Body of pancreas (tissue), 4 donors: ENCODE data around the gene SLC7A6. TPM values are rescaled to one million over a fixed set of nuclear protein-coding genes. Genes with fewer than 3 reads are reported as not detected.

Experiments used
- ATAC-seq: fragments of 150-250 bp; one replicate; pipeline ENCODE4 v1.9.1; 2016
- DNase-seq, 4 donors: peaks; one replicate each; pipeline ENCODE4 v3.0.0-alpha.2; 2019
- H3K27ac ChIP-seq, 4 donors: fragments of 200-600 bp; sonication (generic); 1 replicate in 3 of 4; 2 replicates in 1 of 4; pipeline versions ENCODE4 v1.5.1 to v1.6.1; 2016 to 2019; ENCODE audit warnings: mild to moderate bottlenecking in 1 of 4, mixed read lengths in 1 of 4, moderate library complexity in 1 of 4
- H3K27me3 ChIP-seq, 2 donors: fragments of 200-600 bp; sonication (generic); one replicate each; pipeline ENCODE4 v1.6.0; 2016; ENCODE audit warnings: mild to moderate bottlenecking in 1 of 2
- H3K36me3 ChIP-seq, 2 donors: fragments of 200-600 bp; sonication (generic); replicated peaks in 1 of 2; 2 replicates each; pipeline ENCODE4 v1.5.1; 2016; ENCODE audit warnings: low read depth in 2 of 2; ENCODE audit not compliant: insufficient read depth in 1 of 2
- H3K4me1 ChIP-seq: fragments of 200-600 bp; sonication (generic); one replicate; pipeline ENCODE4 v1.6.0; 2016
- H3K4me3 ChIP-seq, 2 donors: fragments of 200-600 bp; sonication (generic); 1 replicate in 1 of 2; 2 replicates in 1 of 2; pipeline ENCODE4 v1.5.1; 2016 to 2019
- H3K9me3 ChIP-seq, 3 donors: fragments of 200-600 bp; sonication (generic); 1 replicate in 2 of 3; 2 replicates in 1 of 3; pipeline ENCODE4 v1.5.1; 2016
- POLR2A ChIP-seq, 3 donors: fragments of 450-650 bp; IDR thresholded peaks; one replicate each; pipeline ENCODE4 v1.6.1; 2016; ENCODE audit warnings: antibody characterized with exemption in 3 of 3, mild to moderate bottlenecking in 2 of 3
- WGBS, 2 donors: methylation state at CpG; one replicate each; pipeline ENCODE4 v1.1.5; 2017; 5-methylcytosine and 5-hydroxymethylcytosine counted together
- intact Hi-C: fragments of 100-400 bp; cut with DNase I; formaldehyde crosslinking; loops from one replicate; pipeline ENCODE4 v1.15.1; 2023
- total RNA-seq, 2 donors: library from RNA; depleted of rRNA; stranded (reverse); fragments of >200 nt; gene quantifications; one replicate each; pipeline ENCODE4 v1.1.0, GENCODE V29; 2016
- TF ChIP-seq, protein P1 (sequence below), 7 experiments: fragments of 450-650 bp in 4 of 7; fragments of 200-600 bp in 3 of 7; sonication (generic) in 3 of 7; IDR thresholded peaks; one replicate each; pipeline ENCODE4 v1.5.1; 2016 to 2019; ENCODE audit warnings: antibody characterized with exemption in 7 of 7

SLC7A6 gene
- total RNA-seq, 2 donors from 2014 or later, result 10.9 to 23.4 TPM

DNA sequence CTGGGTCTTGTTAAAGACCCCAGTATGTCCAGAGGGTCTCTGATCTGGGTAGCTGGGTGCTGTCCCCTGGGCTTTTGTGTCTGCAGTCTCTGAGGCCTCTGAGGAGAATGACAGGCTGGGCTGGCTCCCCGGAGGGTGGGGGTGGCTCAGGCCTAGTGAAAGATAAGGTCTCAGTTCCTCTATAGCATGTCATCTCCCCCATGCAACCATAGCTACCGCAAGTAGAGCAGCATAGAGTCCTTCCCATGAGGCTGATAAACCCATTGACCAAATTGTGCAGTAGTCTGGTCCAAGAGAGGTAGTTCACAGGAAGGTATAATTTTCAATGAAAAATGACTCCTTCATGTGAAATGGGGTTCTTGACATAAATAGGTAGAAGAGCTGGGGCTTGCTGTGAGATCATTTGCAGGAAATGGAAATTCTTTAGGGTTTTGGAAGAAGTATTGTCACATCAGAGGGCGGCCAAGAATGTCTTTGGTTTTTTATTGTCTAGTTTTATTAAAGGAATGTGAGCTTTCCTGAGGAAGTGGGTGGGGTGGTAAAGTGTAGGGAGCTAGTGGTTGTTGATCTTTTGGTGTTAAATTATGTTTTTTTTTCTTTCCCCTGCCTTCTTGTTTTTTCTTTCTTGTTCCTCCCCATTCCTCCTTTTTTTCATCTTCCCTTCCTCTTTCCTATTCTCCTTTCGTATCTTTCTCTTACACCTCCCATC, 25.4 kb downstream of the SLC7A6 start:
- Histone ChIP-seq H3K36me3 (no peaks in the 10 kb centered on the region), H3K4me1 (no peaks in the 10 kb centered on the region), H3K27me3 (no peaks in the 10 kb centered on the region), H3K4me3 (no peak overlapping the region), H3K9me3 (no peaks in the 10 kb centered on the region), H3K27ac (peak overlapping the region in 1 of 4 donors; percentile 3)
- 55 to 64% methylated on average over 3 to 4 of the region's 4 CpGs for WGBS, 2 donors
- DNase-seq (no peak), ATAC-seq (no peak)
- no peak for TF ChIP-seq POLR2A (IDR thresholded peaks at IDR 0.05)
- TF ChIP-seq, protein P1, sequence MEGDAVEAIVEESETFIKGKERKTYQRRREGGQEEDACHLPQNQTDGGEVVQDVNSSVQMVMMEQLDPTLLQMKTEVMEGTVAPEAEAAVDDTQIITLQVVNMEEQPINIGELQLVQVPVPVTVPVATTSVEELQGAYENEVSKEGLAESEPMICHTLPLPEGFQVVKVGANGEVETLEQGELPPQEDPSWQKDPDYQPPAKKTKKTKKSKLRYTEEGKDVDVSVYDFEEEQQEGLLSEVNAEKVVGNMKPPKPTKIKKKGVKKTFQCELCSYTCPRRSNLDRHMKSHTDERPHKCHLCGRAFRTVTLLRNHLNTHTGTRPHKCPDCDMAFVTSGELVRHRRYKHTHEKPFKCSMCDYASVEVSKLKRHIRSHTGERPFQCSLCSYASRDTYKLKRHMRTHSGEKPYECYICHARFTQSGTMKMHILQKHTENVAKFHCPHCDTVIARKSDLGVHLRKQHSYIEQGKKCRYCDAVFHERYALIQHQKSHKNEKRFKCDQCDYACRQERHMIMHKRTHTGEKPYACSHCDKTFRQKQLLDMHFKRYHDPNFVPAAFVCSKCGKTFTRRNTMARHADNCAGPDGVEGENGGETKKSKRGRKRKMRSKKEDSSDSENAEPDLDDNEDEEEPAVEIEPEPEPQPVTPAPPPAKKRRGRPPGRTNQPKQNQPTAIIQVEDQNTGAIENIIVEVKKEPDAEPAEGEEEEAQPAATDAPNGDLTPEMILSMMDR (IDR thresholded peaks at IDR 0.05), result no peak
- intact Hi-C loops, result no loop called here

DNA sequence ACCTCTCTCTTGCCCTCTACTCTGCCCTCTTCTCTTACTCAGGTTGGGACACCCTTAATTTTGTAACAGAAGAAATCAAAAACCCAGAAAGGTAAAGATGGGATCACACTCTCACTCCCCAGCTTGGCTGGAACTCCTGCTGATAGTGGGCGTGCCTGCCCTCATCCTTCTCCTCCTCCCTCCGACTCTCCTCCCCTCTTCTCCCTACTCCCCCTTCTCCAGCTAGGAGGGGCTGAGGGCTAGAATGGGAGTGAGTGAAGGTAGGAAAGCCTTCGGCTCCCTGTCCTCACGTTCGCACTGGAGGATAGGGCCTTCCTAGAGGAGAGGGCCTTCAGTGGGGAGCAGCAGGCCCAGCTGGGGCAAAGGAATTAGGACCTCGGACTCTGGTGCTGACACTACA, 26.1 kb downstream of the SLC7A6 start:
- Histone ChIP-seq H3K36me3 (no peaks in the 10 kb centered on the region), H3K4me3 (no peak overlapping the region), H3K4me1 (no peaks in the 10 kb centered on the region), H3K9me3 (no peaks in the 10 kb centered on the region), H3K27ac (peak overlapping the region in 1 of 4 donors; percentile 2), H3K27me3 (no peaks in the 10 kb centered on the region)
- intact Hi-C loops, result no loop called here
- ATAC-seq, result no peak
- no peak for DNase-seq
- 68 to 83% methylated on average over 5 to 6 of the region's 6 CpGs for WGBS, 2 donors
- TF ChIP-seq, protein P1 (IDR thresholded peaks at IDR 0.05), result no peak
- TF ChIP-seq POLR2A (IDR thresholded peaks at IDR 0.05), result no peak

DNA sequence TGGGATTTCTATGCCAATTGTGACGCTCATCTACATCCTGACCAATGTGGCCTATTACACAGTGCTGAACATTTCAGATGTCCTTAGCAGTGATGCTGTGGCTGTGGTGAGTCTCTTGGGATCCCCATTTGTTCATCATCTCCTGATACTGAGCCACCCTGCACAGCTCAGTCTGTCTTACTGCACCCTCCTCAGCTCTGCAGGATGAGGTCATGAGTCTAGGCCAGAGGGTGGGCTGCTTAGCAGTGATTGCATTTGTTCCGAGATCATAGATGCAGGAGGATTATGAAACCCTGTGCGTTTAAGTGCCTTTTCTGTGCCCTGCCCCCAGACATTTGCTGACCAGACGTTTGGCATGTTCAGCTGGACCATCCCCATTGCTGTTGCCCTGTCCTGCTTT, 26.9 kb downstream of the SLC7A6 start:
- intact Hi-C loops, result no loop called here
- Histone ChIP-seq H3K9me3 (no peaks in the 10 kb centered on the region), H3K27ac (no peak overlapping the region), H3K4me1 (peaks cover 3% of the 10 kb centered on the region), H3K4me3 (no peak overlapping the region), H3K36me3 (no peaks in the 10 kb centered on the region), H3K27me3 (no peaks in the 10 kb centered on the region)
- TF ChIP-seq, protein P1 (IDR thresholded peaks at IDR 0.05), result no peak
- TF ChIP-seq POLR2A (IDR thresholded peaks at IDR 0.05), result no peak
- DNase-seq (no peak), ATAC-seq (no peak)
- WGBS, 2 donors, result 87 to 92% methylated on average over 4 of the region's 4 CpGs

DNA sequence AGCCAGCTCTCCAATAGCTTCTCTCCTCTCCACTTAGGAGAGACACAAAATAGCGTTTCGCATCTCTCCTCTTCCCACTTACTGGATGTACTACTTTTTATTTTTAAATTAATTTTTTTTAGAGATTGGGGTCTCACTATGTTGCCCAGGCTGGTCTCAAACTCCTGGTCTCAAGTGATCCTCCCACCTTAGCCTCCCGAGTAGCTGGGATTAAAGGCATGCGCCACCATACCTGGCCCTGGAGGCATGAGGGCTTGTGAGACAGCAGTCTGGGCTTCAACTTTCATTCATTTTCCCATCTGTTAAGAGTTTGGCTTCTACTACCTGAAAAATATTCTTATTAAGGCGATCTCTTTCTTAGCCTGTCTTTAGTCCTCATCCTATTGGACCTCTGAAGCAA, 28.1 kb downstream of the SLC7A6 start:
- Histone ChIP-seq H3K27me3 (no peaks in the 10 kb centered on the region), H3K36me3 (no peaks in the 10 kb centered on the region), H3K4me3 (no peak overlapping the region), H3K9me3 (no peaks in the 10 kb centered on the region), H3K4me1 (peaks cover 11% of the 10 kb centered on the region), H3K27ac (no peak overlapping the region)
- ATAC-seq (no peak), DNase-seq (no peak)
- 97 to 100% methylated on average over 5 of the region's 5 CpGs for WGBS, 2 donors
- intact Hi-C loops, result no loop called here
- TF ChIP-seq, protein P1 (IDR thresholded peaks at IDR 0.05), result no peak
- TF ChIP-seq POLR2A (IDR thresholded peaks at IDR 0.05), result no peak

DNA sequence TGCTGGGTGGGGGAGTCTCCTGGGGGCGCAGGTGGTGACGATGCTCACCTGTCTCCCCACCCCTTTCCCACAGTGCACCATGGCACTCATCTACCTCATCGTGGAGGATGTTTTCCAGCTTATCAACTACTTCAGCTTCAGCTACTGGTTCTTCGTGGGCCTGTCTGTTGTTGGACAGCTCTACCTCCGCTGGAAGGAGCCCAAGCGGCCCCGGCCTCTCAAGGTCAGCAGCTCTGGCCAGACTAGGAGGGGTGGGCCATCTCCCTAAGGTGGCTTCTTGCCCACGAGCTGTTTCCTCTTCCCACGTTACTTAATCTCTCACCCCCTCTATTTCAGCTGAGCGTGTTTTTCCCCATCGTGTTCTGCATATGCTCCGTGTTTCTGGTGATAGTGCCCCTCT, 32.0 kb downstream of the SLC7A6 start:
- Histone ChIP-seq H3K27me3 (no peaks in the 10 kb centered on the region), H3K4me3 (no peak overlapping the region), H3K9me3 (no peaks in the 10 kb centered on the region), H3K36me3 (peaks cover 0 to 13% of the 10 kb centered on the region in 2 donors), H3K4me1 (peaks cover 15% of the 10 kb centered on the region), H3K27ac (peak overlapping the region in 1 of 4 donors; percentile 23)
- 33 to 37% methylated on average over 12 of the region's 12 CpGs for WGBS, 2 donors
- ATAC-seq (peak; percentile 50), DNase-seq (peak; percentile 24 to 62 (median 40))
- no peak for TF ChIP-seq POLR2A (IDR thresholded peaks at IDR 0.05)
- TF ChIP-seq, protein P1 (IDR thresholded peaks at IDR 0.05), result no peak
- intact Hi-C loops, result no loop called here
